Endothelial cell of umbilical vein (primary cell): Measurements from ENCODE around the gene TXN2.
"Not testable (repeated sequence)": the region's sequence is repeated elsewhere in the genome, so short reads cannot be mapped to it uniquely, and the experiment has no call there.

Experiments used
- CTCF ChIP-seq, 2 donors: IDR thresholded peaks; 1 replicate in 1 of 2; 2 replicates in 1 of 2; pipeline ENCODE4 v1.5.1; 2011; ENCODE audit warnings: low read length in 2 of 2, mild to moderate bottlenecking in 2 of 2, moderate library complexity in 2 of 2, control low read depth in 1 of 2, inconsistent platforms in 1 of 2, low read depth in 1 of 2; ENCODE audit not compliant: insufficient read depth in 1 of 2; ENCODE audit errors: extremely low read depth in 1 of 2
- EZH2 ChIP-seq: IDR thresholded peaks from 2 replicates; pipeline ENCODE4 v1.6.1; 2012; ENCODE audit warnings: borderline replicate concordance, low read depth, mild to moderate bottlenecking, moderate library complexity, low read length, inconsistent platforms; ENCODE audit not compliant: severe bottlenecking
- FOS ChIP-seq: IDR thresholded peaks from 2 replicates; pipeline ENCODE4 v1.6.1; 2011; ENCODE audit warnings: mild to moderate bottlenecking, low read length, moderate library complexity, borderline replicate concordance; ENCODE audit not compliant: insufficient read depth
- GATA2 ChIP-seq: IDR thresholded peaks from 2 replicates; pipeline ENCODE4 v1.7.0; 2011; ENCODE audit warnings: low read depth, mild to moderate bottlenecking, moderate library complexity, mixed read lengths, low read length; ENCODE audit not compliant: insufficient read length, insufficient read depth
- MYC ChIP-seq: IDR thresholded peaks from one replicate; pipeline ENCODE4 v1.6.1; 2011; ENCODE audit warnings: mild to moderate bottlenecking, low read depth, low read length
- POLR2A ChIP-seq: IDR thresholded peaks from 2 replicates; pipeline ENCODE4 v1.6.1; 2012; ENCODE audit warnings: low read depth, mild to moderate bottlenecking, control low read depth, low read length
- POLR2AphosphoS5 ChIP-seq: IDR thresholded peaks from 2 replicates; pipeline ENCODE4 v1.6.1; 2012; ENCODE audit warnings: low read depth, mild to moderate bottlenecking, control low read depth, low read length, moderate library complexity; ENCODE audit not compliant: insufficient read depth
- TF ChIP-seq, protein P1 (sequence below): IDR thresholded peaks from 2 replicates; pipeline ENCODE4 v1.6.1; 2011; ENCODE audit not compliant: insufficient read depth, insufficient read length

DNA sequence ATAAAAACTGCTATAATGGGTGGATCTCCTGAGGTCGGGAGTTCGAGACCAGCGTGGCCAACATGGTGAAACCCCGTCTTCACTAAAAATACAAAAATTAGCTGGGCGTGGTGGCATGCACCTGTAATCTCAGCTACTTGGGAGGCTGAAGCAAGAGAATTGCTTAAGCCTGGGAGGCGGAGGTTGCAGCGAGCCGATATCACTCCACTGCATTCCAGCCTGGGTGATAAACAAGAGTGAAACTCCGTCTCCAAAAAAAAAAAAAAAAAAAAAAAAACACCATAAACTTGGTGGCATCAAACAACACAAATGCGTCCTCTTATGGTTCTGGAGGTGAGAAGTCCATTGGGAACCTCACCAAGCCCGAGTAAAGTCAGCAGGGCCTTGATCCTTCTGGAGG lies 53.5 kb downstream of the TXN2 start:
- not testable (repeated sequence) for TF ChIP-seq POLR2AphosphoS5; CTCF (IDR thresholded peaks at IDR 0.05; ENCODE audit: extremely low read depth in 1 of 2, insufficient read depth in 1 of 2, low read depth in 1 of 2, low read length in 2 of 2); MYC; GATA2; EZH2; POLR2A; FOS
- TF ChIP-seq, protein P1, sequence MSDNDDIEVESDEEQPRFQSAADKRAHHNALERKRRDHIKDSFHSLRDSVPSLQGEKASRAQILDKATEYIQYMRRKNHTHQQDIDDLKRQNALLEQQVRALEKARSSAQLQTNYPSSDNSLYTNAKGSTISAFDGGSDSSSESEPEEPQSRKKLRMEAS: not testable (repeated sequence)
